ENCODE results near the gene ACP7.

The ACP7 gene

GRCh38 chr19:39152066-39152465, 67.9 kb downstream of the ACP7 start:
- DNase-seq: no peak

- DNase-seq: no peak
Observed at GRCh38 chr19:39154100-39154628, 70.0 kb downstream of the ACP7 start.

GRCh38 chr19:39154629-39155100, 70.5 kb downstream of the ACP7 start:
- DNase-seq: no peak

DNA sequence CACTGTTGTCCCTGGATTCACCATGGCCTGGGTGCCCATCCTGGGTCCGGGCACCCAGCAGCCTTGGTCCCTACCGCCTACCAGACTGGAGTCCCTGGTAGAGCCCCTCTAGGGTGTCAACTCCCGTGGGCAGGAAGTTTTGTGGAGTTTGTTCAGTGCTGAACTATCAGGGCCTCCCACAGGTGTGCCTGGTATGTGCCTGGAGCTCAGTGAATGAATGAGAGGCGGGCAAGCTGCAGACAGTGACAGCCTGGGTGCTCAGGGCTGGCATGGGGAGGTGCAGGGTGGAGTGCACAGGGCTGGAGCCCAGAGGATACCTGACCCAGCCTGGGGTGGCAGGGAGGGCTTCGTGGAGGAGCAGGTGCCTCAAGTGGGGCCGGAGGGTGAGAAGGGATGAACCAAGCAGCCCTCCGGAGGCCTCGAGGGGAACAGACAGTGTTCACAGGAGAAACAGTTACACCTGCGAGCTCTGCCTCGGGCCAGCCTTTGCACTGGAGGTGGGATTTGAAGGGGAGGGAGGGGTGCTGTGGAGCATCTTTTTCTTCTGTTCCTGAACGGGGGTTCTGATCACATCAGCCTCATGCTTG, 71.0 kb downstream of the ACP7 start:
- DNase-seq: no peak

DNA sequence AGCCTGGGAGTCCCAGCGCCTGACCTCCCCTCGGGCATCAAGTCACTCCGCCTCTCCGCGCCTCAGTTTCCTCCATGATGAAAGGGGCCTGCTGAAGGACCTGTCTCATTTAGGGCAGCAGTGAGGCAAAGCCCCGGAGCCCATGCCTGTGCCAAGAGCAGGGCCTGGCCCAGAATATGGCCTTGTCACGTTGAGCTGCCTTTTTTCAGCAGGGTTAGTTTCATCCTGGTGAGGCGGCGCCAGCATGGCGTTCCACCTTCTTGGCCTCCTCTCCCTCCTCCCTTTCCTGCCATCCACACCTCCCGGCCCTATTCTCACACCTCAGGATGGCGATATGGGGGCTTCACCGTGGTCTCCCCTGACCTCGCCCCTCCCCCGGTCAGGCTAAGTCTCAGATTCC, 71.6 kb downstream of the ACP7 start:
- DNase-seq: no peak

GRCh38 chr19:39156326-39157230, 72.4 kb downstream of the ACP7 start:
- DNase-seq: no peak

DNA sequence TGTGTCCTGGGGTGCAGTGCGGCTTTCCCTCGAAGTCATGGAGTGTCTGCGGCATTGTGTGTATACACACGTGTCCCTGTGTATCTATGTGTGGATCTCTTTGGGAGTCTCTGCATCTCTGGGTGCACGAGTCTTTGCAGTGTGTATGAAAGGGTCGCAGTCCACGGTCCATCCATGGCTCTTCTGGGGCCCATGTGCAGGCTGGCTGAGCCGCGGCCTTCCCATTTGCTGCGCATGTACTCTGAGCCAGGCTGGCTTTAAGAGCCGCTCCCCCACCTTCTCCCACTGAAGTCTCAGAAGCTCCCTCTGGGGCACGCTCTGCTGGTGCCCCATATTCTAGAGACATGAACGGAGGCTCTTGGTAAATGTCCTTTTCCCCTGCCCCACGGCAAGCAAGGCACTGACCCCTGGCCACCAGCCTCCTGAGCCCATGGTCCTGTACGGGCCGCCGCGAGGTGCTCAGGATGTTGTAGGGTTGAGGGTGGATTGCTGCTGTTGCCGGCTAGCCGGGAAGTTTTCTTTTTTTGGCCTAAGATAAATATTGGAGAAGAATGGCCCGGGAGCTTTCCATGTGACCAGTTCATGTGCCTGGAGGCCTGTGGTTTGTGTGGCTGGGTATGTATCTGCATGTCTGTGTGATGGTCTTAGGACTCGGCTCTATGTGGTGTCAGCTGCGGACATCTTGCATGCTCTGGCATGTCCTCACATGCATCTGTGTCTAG, 73.3 kb downstream of the ACP7 start:
- DNase-seq: no peak

- DNase-seq: no peak
Observed at GRCh38 chr19:39157997-39158389, 73.8 kb downstream of the ACP7 start.

DNA sequence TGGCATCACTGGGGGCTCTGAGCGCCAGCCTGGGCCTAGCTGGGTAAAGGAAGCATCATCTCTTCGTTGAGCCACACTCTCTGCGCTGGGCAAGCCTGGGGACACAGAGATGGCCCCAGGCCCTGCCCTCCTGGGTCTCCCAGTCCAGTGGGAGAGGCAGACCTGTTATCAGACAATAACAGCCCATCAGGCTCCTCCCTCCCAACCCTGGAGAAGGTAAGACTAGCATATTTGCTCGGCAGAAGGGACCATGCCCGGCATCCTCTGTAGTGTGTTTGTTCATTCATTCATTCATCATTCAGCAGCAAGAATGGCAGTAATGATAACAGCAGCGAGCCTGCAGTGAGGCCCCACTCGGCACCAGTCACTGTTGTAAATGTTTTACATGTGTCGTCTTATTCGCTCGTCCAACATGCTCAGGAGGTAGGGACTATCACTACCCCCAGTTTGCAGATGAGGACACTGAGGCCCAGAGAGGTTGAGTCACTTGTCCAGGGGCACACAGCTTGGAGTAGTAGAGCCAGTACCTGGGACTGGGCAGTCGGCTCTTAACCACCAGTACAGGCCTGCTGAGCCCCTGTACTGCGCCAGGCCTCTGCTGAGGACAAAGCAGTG, 74.6 kb downstream of the ACP7 start:
- DNase-seq: no peak

DNA sequence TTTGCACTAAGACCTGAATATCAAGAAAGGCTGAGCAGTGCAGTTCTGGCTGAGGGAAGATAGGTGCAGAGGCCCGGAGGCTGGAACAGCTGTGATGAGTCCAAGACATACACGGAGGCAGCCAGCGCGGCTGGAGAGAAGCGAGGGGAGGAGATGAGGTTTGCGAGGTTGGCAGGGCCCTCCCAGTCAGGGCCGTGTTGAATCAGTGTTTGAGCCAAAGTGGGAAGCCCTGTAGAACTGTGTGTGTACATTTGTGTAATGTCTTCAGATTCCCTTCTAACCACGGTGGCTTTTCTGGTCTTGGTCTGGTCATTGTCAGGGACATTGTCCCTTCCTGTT, 76.3 kb downstream of the ACP7 start:
- no peak for DNase-seq
